Measurements from ENCODE around the gene SETD3. TPM values are rescaled to one million over a fixed set of nuclear protein-coding genes. Genes with fewer than 3 reads are reported as not detected.

SETD3 gene
- total RNA-seq, 1 donor from 2014 or later = 47.7 TPM

- peak overlapping the region; percentile 18 for H3K27ac Mint-ChIP-seq
- no peak for TF ChIP-seq CTCF (IDR thresholded peaks at IDR 0.05; ENCODE audit: unreplicated experiment)
- no peak for DNase-seq (ENCODE audit: low spot score in 2 of 2, unreplicated experiment in 2 of 2)
- peaks cover 8% of the 10 kb centered on the region for H3K4me1 Mint-ChIP-seq
- H3K9me3 Mint-ChIP-seq = peaks cover 10% of the 10 kb centered on the region
- no peak overlapping the region for H3K4me3 Mint-ChIP-seq
- H3K36me3 Mint-ChIP-seq = peaks cover 47% of the 10 kb centered on the region
- H3K27me3 Mint-ChIP-seq (ENCODE audit: low read depth) = no peaks in the 10 kb centered on the region
Observed at GRCh38 chr14:99432485-99432884, 48.2 kb downstream of the SETD3 start.

- Mint-ChIP-seq H3K36me3 (peaks cover 43% of the 10 kb centered on the region), H3K27me3 (ENCODE audit: low read depth) (no peaks in the 10 kb centered on the region), H3K27ac (peak overlapping the region; percentile 18), H3K4me1 (peaks cover 8% of the 10 kb centered on the region), H3K4me3 (no peak overlapping the region), H3K9me3 (peaks cover 10% of the 10 kb centered on the region)
- no peak for DNase-seq (ENCODE audit: low spot score in 2 of 2, unreplicated experiment in 2 of 2)
- TF ChIP-seq CTCF (IDR thresholded peaks at IDR 0.05; ENCODE audit: unreplicated experiment) = no peak
Observed at GRCh38 chr14:99431986-99432385, 48.7 kb downstream of the SETD3 start.

GRCh38 chr14:99430491-99430890, 50.2 kb downstream of the SETD3 start:
- H3K27me3 Mint-ChIP-seq (ENCODE audit: low read depth) = no peaks in the 10 kb centered on the region

GRCh38 chr14:99427632-99428300, 52.9 kb downstream of the SETD3 start:
- TF ChIP-seq CTCF (IDR thresholded peaks at IDR 0.05; ENCODE audit: unreplicated experiment) = no peak
- Mint-ChIP-seq H3K36me3 (peaks cover 24% of the 10 kb centered on the region), H3K4me3 (no peak overlapping the region)

More at GRCh38 chr14:99430491-99430890, 50.2 kb downstream of the SETD3 start:
- no peak overlapping the region for H3K27ac Mint-ChIP-seq
- TF ChIP-seq CTCF (IDR thresholded peaks at IDR 0.05; ENCODE audit: unreplicated experiment) = peak; percentile 4
- no peak overlapping the region for H3K4me3 Mint-ChIP-seq
- peaks cover 10% of the 10 kb centered on the region for H3K9me3 Mint-ChIP-seq
- DNase-seq (ENCODE audit: low spot score in 2 of 2, unreplicated experiment in 2 of 2) = no peak
- H3K36me3 Mint-ChIP-seq = peaks cover 39% of the 10 kb centered on the region
- H3K4me1 Mint-ChIP-seq = peaks cover 8% of the 10 kb centered on the region

GRCh38 chr14:99426813-99427346, 53.8 kb downstream of the SETD3 start:
- Mint-ChIP-seq H3K4me3 (no peak overlapping the region), H3K4me1 (peaks cover 19% of the 10 kb centered on the region), H3K27me3 (ENCODE audit: low read depth) (no peaks in the 10 kb centered on the region), H3K27ac (no peak overlapping the region), H3K36me3 (peaks cover 24% of the 10 kb centered on the region), H3K9me3 (peaks cover 10% of the 10 kb centered on the region)
- DNase-seq (ENCODE audit: low spot score in 2 of 2, unreplicated experiment in 2 of 2) = no peak
- TF ChIP-seq CTCF (IDR thresholded peaks at IDR 0.05; ENCODE audit: unreplicated experiment) = no peak

More at GRCh38 chr14:99427632-99428300, 52.9 kb downstream of the SETD3 start:
- Mint-ChIP-seq H3K27me3 (ENCODE audit: low read depth) (no peaks in the 10 kb centered on the region), H3K27ac (no peak overlapping the region), H3K9me3 (peaks cover 10% of the 10 kb centered on the region), H3K4me1 (peaks cover 23% of the 10 kb centered on the region)
- no peak for DNase-seq (ENCODE audit: low spot score in 2 of 2, unreplicated experiment in 2 of 2)

Measured in mesothelial cell of epicardium (in vitro differentiated cells).